COLO668 (cell line): ENCODE results near the gene DIS3L.
A peak's percentile ranks its signal among the peaks of the same experiment; 100 is the strongest.
"Not testable (repeated sequence)": the region's sequence is repeated elsewhere in the genome, so short reads cannot be mapped to it uniquely, and the experiment has no call there.

Source experiments
- DNase-seq: peaks from one replicate; lab custom pipeline; 2025; ENCODE audit not compliant: unreplicated experiment; lab: John Stamatoyannopoulos, UW

The DIS3L gene

DNA sequence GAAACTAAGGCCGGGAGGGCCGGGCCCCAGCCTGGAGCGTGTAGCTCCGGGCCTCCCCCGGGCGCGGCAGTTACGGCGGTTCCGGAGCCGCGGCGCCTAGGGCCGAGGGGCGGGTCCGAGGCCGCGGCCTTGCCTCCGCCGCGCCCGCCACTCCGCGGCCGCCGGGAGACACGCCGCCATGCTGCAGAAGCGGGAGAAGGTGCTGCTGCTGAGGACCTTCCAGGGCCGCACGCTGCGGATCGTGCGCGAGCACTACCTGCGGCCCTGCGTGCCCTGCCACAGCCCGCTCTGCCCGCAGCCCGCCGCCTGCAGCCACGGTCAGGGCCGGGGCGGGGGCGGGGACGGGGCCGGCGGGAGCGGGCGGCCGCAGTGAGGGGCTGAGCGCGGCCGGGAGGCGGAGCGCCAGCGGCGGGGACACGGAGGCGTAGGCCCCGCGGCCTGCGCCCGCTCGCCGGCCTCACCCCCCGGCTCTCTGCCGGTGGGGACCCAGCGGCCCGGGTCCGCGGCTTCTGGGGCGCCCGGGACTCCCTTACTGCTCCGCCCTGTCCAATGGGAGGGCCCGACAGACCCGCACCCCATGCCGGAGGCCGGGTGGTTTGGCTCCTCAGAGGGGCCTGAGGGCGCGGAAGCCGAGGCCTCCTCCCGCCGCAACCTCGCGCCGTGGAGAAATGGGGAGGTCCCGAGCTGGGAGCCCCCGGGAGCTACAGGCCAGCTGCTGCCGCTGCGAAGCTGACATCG lies at the start of gene DIS3L:
DIS3L (plus strand) TSS at position 150 of the 738 bp plus-strand sequence; CDS start at position 179, 29 bp downstream.
- peak; percentile 92 for DNase-seq

DNA sequence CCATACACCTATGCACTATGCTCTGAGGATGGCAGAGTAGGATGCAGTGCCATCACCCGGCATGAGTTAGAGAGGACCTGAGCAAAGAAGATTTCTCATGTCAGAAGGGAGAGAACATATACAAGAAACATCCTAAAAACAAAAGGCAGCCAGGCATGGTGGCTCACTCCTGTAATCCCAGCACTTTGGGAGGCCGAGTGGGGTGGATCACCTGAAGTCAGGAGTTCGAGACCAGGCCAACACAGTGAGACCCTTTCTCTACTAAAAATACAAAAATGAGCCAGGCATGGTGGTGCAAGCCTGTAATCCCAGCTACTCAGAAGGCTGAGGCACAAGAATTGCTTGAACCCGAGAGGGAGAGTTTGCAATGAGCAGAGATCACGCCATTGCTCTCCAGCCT lies 47.5 kb upstream of the DIS3L start:
- not testable (repeated sequence) for DNase-seq

DNA sequence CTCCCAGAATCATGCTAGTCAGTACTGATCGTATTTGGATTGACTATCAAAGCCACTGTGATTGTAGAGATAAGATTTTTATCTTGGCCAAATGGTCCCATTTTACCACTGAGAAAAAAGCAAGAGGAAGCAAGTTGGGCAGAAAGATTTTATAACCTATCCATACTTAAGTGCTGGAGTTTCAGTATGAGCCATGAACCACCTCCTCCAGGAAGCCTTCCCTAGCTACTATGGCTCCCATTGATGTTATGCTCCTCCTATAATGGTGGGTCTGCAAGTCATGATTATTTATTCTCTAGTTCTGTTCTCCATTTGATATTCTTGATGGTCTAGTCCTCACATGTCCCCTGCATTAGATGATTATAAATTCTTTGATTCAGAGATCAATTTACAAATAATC lies 46.4 kb upstream of the DIS3L start:
- DNase-seq: no peak

DNA sequence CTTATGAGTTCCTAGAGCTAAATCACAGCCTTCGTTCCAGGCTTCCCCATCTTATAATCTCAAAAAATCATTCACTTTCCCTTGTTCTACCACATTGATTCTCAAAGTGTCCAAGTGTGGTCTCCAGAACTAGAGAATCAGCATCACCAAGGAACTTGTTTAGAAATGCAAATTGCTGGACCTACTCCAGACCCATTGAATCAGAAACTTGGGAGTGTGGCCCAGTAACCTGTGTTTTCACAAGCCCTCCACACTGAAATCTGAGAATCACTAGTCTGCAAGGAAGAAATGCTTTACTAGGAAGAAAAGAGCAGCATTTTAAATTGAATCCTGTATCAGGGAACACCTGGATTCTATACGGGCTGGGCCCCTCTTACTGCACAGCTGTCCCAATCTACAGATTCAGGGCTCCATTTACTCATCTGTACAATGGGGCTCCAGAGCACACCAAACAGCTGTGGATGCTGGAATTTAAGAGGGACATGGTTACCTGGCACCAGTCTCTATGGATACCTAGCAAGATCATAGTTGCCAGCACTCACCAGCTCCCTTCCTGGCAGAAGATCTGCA lies 43.7 kb upstream of the DIS3L start:
- no peak for DNase-seq

DNA sequence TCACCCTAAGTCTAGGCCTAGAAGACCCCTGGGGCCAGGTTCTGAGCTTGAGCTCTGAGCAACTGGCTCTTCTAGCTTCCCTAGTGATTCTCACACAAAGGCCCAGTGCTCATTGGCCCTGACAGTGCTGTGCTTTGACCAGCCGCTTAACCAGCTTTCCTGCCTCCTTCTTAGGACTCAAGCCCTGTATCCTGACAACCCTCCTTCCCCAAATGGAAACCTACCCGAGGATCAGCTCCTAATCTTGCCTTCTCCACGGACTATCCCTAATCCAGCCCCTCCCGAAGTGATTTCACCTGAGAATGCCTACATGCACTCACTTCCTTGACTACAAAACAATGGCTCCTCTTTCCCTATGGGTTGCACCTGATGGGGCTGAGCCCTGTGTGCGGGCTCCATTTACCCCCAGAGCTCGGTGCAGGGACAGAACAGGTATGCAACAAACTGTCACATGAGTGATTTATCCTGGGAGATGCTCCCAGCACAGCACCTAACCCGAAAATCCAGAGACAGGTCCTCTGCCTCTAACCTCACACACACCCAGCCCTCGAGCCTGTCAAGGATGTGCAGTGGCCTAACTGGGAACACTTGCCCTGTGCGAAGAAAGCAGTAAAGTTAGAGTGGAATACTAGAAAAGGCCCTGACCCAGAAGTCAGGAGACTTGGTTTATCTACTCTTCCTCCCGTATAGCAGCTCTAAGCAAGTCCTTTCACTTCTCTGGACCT lies 42.1 kb upstream of the DIS3L start:
- no peak for DNase-seq

DNA sequence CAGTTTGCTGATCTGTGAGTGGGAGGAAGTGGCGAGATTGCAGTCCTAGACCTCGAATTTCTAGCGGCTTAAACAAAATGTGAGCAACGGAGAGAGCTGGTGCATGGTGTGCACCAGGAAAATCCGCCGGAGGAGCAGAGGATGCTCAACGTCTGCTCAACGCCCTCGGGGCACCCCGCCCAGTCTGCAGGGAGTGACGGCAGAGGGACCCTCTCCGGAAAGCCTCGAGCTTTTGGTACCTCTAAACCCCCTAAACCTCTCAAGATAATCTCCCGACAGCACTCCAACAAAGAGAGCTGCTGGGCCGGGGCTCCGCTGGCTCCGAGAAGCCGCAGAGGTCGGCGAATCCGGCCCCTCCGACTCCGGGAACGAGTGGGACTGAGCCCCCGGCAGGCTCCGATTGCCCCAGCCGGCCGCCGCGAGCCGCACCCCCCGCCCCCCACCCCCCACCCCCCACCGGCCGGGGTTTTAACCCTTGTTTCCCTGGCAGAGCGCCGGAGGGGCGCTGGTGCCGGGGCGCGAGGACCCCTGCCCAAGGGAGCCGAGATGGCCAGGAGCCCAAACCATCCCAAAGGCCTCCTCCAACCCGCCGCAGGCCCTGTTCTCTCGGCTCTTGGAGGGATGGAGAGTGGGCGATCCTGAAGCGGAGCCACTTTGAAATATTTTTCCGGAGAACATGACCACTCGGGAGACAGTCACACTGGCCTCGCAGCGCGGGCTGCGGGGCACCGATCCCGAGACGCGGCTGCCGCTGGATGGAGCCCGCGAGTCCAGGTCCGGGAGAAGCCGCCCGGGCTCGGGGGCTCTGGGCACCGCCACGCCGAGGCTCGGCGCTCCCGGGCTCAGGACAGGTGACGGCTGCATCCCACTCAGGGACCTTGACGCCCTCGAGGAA lies 41.3 kb upstream of the DIS3L start:
- peak; percentile 85 for DNase-seq

DNA sequence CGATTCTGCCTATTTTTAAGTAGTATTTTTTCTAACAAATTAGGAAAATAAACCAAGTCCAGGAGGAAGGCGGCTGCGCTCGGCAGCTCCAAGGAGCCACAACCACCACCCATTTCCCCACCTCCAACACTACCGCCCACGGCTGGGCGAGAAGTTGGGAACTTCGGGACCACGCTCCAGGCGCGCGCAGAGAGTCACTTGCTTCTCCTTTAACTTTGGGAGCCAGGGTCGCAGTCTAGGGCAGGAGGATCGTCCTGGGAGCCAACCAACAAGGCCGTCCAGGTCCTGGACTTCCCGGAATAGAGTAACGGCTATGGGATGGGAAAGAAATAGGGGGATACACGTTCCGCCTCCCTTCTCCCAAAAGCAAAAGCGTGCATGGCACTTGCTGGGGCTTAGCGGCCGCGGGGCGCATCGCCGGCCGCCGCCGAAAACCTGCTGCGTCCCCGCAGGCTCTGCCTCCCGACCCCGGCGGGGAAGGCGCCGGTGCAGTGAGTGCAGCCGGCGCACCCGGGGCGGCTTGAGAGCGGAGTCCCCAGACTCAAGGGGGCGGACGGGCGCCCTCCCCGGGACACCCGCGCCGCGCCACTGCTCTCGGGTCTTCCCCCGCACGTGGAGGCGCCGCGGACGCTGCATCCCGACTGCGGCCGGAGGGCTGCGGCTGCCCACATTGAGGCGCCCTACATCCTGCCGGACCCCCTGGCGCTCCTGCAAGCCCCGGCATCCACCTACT lies 40.5 kb upstream of the DIS3L start:
- peak; percentile 59 for DNase-seq

DNA sequence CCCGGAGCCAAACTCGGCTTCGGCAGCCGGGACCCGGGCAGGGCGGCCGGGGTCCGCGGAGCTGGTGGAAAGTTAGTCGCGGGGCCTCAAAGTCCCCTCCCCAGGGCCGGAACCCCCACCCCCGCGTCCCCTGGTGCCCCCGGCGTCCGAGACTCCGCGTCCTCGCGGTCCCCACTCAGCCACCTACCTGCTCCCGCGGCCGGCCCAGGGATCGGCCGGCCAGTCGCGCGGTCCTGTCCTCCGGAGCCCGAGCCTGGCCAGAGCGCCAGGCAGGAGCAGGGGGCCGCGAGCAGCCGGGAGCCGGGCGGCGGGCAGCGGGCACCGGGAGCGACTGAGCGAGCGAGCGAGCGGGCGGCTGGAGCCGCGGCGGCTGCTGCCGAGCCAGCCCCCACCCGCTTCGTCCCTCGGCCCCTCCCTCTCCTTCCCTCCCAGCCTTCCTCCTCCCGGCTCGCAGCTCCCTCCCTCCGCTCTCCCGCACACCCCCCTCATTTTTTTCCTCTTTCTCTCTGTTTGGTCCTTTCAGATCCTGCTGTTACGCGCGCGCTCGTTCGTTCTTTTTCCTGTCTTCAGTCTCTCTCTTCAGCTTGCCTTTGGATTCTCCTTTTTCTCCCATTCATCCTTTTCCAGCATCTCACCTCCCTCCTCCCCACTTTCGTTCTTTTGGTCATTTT lies 39.8 kb upstream of the DIS3L start, which contains the start of gene MEGF11:
MEGF11 (minus strand) TSS at position 333 of the 671 bp plus-strand sequence. CDS start 125,347 bp downstream, outside the sequence.
- DNase-seq: peak; percentile 57

DNA sequence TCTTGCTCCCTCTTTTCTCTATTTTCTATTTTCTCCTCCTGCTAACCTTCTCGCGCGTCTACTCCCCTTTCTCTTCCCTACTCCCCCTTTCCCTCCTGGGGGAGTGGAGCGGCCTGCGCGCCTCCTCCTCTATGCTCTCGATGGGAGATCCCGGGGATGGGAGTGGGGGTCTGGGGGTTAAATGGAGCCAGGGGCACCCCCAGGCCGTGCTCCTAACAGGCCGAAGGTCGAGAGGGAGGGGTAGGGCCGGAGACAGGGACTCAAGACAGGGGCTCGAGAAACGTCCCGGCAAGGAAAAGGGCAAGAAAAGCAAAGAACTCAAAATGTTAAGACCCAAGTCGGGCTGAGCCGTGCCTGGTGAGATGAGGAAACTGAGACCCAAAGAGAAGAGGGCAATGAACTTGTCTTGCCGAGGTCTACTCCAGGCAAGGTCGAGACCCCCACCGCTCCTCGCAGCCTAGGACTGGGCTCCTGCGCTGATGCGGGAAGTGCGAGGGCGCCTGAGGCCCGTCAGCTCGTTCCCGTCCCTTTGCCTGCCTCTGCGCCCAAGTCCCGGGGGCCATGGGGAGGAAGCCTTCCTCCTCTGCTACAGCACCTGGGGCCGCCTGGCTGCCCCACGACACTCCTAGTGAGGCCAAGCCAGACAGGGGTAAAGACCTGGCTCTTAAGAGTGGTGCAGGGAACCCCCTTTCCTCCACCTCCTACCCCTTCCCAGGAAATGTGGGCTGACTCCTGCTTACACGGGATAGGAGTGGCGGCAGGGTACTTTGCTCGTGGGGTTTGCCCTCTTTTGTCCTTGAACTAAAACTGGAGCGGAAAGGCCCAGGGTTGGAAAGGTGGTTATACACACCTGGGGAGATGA lies 39.0 kb upstream of the DIS3L start:
- no peak for DNase-seq

DNA sequence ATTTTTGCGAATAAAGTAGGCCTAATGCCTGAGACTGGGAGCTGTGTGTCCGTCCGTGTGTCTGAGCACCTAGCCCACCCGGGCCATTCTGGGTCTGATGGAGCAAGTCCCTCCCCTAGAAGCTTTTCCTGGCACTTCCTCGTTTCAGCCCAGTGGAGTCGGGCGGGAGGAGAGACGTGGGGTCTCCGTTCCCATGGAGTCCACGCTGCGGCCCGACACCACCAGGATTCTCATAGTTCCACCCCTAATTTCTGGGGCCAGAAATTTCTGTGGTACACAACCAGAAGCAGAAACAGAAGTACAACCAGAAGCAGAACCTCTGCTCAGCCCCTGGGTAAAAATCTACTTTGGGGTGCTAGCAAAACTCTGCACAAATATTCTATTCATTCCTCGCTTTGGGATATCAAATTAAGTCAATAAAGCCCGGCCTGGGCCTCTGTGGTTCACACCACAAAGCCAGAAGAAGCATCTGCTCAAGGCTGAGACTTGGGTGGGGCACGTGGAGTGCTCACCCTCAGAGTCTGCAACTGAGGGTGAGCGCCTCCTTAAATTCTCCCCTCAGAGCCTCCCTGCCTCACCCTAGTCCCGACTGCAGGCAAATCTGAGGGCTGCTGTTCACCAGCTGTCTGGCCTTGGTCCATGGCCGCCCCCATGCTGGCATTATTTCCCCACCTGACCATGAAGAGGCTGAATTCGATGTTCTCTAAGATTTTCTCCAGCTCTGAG lies 38.3 kb upstream of the DIS3L start:
- DNase-seq: no peak

DNA sequence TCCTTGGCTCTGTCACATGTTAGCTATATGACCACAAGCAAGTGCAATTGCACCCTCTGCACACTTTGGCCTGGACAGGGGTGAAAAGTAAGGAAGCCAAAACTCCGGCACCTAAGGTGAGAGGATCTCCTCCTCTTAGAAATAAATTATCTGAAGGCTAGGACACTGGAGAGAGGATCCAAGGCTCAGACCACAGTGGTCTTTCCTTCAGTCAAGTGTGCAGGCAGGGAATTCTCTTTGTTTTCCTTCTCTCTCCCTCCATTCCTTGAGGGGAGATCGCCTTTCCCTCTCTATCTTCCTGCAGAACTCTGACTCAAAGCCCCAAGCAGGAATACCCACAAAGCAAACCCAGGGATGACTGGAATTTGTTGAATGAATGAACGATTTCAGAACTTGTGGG lies 36.7 kb upstream of the DIS3L start:
- DNase-seq: no peak

DNA sequence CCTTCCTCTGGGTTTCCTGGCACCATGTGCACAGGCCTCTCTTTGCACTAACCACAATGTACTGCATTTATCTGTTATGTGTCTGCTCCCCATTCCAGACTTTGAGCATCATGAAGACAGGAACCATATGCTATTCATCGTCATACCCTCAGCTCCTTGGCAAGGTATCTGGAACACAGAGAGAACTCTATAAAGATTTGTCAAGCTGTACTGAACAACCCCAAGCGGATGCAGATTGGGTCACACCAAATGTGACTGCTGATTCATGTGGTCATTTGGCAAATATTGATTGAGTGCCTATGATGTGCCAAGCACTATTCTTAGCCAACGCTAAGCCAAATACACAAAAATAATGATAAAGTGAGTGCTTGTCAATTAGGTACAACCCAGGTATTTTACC lies 32.3 kb upstream of the DIS3L start:
- no peak for DNase-seq

DNA sequence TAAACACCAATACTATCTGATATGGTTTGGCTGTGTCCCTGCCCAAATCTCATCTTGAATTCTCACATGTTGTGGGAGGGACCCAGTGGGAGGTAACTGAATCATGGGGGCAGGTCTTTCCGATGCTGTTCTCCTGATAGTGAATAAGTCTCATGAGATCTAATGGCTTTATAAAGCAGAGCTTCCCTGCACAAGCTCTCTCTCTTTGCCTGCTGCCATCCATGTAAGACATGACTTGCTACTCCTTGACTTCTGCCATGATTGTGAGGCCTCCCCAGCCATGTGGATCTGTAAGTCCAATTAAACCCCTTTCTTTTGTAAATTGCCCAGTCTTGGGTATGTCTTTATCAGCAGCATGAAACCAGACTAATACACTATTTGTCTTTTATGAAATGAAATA lies 30.5 kb upstream of the DIS3L start:
- not testable (repeated sequence) for DNase-seq

DNA sequence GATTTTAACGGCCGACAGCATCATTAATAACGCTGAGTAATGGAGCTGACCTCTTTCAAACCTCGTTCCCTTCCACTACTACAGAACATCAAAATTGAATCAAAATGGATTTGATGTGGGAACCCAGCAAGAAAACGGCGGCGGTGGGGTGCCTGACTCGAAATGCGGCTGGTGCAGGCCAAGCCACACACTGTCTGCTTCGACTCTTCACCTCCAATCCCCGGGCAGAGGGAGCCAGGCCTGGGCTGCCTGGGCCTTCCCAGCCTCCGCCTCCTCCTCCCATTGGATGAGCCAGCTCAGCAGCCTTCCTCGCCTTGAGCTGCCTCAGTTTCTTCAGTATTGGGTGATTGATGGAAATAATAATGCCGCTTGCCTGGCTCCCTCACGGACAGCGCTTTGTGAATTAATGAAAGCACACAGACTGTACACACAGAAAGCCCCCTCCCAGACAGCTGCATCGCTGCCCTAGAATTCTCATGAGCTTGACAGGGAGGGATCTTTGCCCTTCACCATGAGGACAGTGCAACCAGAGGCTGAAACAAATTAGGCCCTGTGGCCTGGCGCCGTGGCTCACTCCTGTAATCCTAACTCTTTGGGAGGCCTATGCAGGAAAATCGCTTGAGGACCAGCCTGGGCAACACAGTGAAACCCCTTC lies 28.4 kb upstream of the DIS3L start:
- DNase-seq: no peak

DNA sequence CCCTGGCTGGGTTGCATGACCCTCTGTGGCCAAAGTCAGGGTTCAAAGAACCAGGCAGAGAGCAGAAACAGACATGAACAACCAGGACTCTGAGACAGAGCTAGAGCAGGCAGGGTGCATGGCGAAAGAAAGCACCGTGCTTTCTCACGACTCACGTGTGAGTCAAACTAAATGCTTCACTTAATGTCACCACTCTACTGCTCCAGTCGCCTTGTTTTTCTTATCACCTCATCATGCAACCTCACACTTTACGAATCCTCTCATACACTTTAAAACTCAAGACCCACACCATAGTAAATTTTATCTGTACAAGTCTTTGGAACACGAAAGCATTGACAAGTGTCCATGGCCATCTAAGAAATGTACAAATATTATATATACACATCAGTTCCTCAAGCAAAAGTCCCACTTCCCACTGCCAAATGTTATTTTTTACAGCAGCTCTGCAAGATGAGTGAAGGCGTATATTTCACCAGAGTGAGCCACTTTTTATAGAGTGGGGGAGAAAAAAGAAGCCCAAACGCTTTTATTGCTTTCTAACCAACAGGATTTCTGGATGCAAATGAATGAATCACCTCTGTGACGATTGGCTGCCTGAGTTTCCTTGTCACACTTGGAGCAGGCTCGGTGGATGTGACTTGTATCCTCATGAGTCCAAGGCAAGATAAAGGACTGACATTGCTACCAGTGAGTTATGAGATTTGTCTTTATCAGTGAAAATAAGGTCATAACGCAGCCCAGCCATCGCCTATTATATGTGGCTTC lies 23.9 kb upstream of the DIS3L start:
- DNase-seq: no peak

DNA sequence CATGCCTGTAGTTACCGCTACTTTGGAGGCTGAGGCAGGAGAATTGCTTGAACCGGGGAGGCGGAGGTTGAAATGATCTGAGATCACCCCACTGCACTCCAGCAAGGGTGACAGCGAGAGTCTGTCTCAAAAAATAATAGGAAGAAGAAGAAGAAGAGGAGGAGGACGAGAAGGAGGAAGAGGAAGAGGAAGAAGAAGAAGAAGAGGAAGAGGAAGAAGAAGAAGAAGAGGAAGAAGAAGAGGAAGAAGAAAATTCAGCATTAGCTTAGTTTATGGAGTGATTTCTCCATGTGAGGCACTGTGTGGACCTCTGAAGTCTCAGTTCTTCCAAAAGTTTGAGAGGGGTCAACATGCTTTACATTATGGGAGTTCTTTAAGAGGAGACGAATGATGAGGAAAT lies 22.4 kb upstream of the DIS3L start:
- no peak for DNase-seq

DNA sequence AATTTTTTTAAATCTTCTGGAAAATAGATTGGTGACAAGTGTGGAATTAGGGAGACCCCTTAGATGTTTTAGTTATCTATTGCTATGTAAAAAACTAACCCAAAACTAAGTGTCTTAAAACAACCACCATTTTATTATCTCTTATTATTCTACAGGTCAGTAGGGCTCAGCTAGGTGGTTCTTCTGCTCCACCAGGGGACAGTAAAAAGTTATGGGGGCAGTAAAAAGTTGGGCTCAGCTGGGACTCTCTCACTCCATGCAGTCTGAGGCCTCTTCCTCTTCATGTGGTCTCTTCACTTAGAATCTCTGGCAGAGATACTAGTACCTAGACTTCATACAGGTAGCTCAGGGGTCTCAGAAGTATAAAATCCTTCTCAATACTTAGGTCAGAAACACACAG lies 18.0 kb upstream of the DIS3L start:
- no peak for DNase-seq
